Peyer's patch (tissue), 4 donors: ENCODE results near the gene EFCAB7.

Experiments
- POLR2A ChIP-seq, 2 donors: fragments of 450-650 bp; IDR thresholded peaks; one replicate each; pipeline ENCODE4 v1.5.1; 2017; ENCODE audit warnings: antibody characterized with exemption in 2 of 2, mild to moderate bottlenecking in 2 of 2, moderate library complexity in 2 of 2
- TF ChIP-seq, protein P1 (sequence below), 6 experiments: fragments of 450-650 bp in 4 of 6; fragments of 200-600 bp in 2 of 6; sonication (generic) in 1 of 6; IDR thresholded peaks; one replicate each; pipeline ENCODE4 v1.5.1; 2017 to 2019; ENCODE audit warnings: antibody characterized with exemption in 6 of 6, mild to moderate bottlenecking in 3 of 6, moderate library complexity in 1 of 6

DNA sequence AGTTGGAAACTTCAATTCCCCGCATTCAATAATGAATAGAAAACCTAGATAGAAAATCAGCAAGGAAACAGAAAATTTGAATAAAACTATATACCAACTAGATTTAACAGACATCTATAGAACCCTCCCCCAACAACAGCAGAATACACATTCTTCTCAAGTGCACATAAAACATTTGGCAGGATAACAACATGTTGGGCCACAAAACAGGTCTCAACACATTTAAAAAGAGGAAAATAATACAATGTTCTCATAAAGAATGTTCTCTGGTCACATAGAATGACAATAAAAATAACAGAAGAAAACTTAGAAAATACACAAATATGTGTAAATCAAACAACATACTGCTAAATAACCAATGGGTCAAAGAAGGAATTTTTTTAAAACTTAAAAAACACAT is 25.2 kb upstream of the EFCAB7 start:
- TF ChIP-seq, protein P1, sequence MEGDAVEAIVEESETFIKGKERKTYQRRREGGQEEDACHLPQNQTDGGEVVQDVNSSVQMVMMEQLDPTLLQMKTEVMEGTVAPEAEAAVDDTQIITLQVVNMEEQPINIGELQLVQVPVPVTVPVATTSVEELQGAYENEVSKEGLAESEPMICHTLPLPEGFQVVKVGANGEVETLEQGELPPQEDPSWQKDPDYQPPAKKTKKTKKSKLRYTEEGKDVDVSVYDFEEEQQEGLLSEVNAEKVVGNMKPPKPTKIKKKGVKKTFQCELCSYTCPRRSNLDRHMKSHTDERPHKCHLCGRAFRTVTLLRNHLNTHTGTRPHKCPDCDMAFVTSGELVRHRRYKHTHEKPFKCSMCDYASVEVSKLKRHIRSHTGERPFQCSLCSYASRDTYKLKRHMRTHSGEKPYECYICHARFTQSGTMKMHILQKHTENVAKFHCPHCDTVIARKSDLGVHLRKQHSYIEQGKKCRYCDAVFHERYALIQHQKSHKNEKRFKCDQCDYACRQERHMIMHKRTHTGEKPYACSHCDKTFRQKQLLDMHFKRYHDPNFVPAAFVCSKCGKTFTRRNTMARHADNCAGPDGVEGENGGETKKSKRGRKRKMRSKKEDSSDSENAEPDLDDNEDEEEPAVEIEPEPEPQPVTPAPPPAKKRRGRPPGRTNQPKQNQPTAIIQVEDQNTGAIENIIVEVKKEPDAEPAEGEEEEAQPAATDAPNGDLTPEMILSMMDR (IDR thresholded peaks at IDR 0.05), result no peak
- TF ChIP-seq POLR2A (IDR thresholded peaks at IDR 0.05), result no peak
